Ascending aorta (tissue), 2 donors: ENCODE data around the gene HOXB3. TPM values are rescaled to one million over a fixed set of nuclear protein-coding genes. Genes with fewer than 3 reads are reported as not detected.
A peak's percentile ranks its signal among the peaks of the same experiment; 100 is the strongest.

Experiments
- DNase-seq, 2 donors: peaks; one replicate each; pipeline ENCODE4 v3.0.0-alpha.2; 2019; ENCODE audit warnings: low spot score in 2 of 2
- H3K27ac ChIP-seq, 2 donors: fragments of 200-600 bp; sonication (generic); one replicate each; pipeline ENCODE4 v1.5.1; 2016 to 2017; ENCODE audit warnings: mild to moderate bottlenecking in 1 of 2
- H3K27me3 ChIP-seq: fragments of 200-600 bp; sonication (generic); one replicate; pipeline ENCODE4 v1.5.1; 2017
- H3K36me3 ChIP-seq, 2 donors: fragments of 200-600 bp; sonication (generic); one replicate each; pipeline ENCODE4 v1.5.1; 2016
- H3K4me1 ChIP-seq, 2 donors: fragments of 200-600 bp; sonication (generic); one replicate each; pipeline ENCODE4 v1.5.1; 2016 to 2017; ENCODE audit warnings: mild to moderate bottlenecking in 1 of 2
- H3K4me3 ChIP-seq, 2 donors: fragments of 200-600 bp; sonication (generic); one replicate each; pipeline ENCODE4 v1.5.1; 2016 to 2017; ENCODE audit warnings: mild to moderate bottlenecking in 1 of 2
- H3K9me3 ChIP-seq, 2 donors: fragments of 200-600 bp; sonication (generic); one replicate each; pipeline ENCODE4 v1.5.1; 2016
- CTCF ChIP-seq, 3 experiments: fragments of 200-600 bp in 2 of 3; fragments of 450-650 bp in 1 of 3; sonication (generic) in 2 of 3; IDR thresholded peaks; one replicate each; pipeline ENCODE4 v1.5.1; 2016 to 2019; ENCODE audit warnings: antibody characterized with exemption in 3 of 3, mild to moderate bottlenecking in 1 of 3, moderate library complexity in 1 of 3
- intact Hi-C: fragments of 100-400 bp; cut with DNase I; formaldehyde crosslinking; loops from one replicate; pipeline ENCODE4 v1.15.1; 2023
- total RNA-seq: library from RNA; depleted of rRNA; stranded (reverse); fragments of >200 nt; gene quantifications from one replicate; pipeline ENCODE4 v1.1.0, GENCODE V29; 2016

HOXB3 gene
- total RNA-seq, 1 donor from 2014 or later, result 19.3 TPM

- H3K4me3 ChIP-seq, result peak overlapping the region; percentile 69 to 86
- H3K4me1 ChIP-seq, result peaks cover 8 to 20% of the 10 kb centered on the region in 2 donors
- no peaks in the 10 kb centered on the region for H3K9me3 ChIP-seq
- no peak for DNase-seq
- peaks cover 19% of the 10 kb centered on the region for H3K27me3 ChIP-seq
- peak overlapping the region; percentile 77 to 92 for H3K27ac ChIP-seq
- intact Hi-C loops, result loop anchor here (5.0 kb wide), 1 partner anchor 585 kb away; no protein-coding TSS in a partner anchor
- H3K36me3 ChIP-seq, result no peaks in the 10 kb centered on the region
- no peak for TF ChIP-seq CTCF (IDR thresholded peaks at IDR 0.05)
These were observed 21.8 kb upstream of the HOXB3 start for GRCh38 chr17:48611681-48612455.

GRCh38 chr17:48611213-48611612 lies 21.2 kb upstream of the HOXB3 start:
- peaks cover 8 to 20% of the 10 kb centered on the region in 2 donors for H3K4me1 ChIP-seq
- TF ChIP-seq CTCF (IDR thresholded peaks at IDR 0.05), result no peak
- peaks cover 16% of the 10 kb centered on the region for H3K27me3 ChIP-seq
- H3K9me3 ChIP-seq, result no peaks in the 10 kb centered on the region
- no peaks in the 10 kb centered on the region for H3K36me3 ChIP-seq
- DNase-seq, result no peak
- H3K27ac ChIP-seq, result peak overlapping the region; percentile 77 to 92
- intact Hi-C loops, result loop anchor here (5.0 kb wide), 1 partner anchor 584 kb away; no protein-coding TSS in a partner anchor
- peak overlapping the region; percentile 69 to 86 for H3K4me3 ChIP-seq

- Histone ChIP-seq H3K27ac (peak within 1 kb of the TSS; percentile 77 to 92), H3K36me3 (no peaks in the 10 kb centered on the region), H3K4me3 (peak within 1 kb of the TSS; percentile 69 to 86), H3K27me3 (peaks cover 10% of the 10 kb centered on the region), H3K9me3 (no peaks in the 10 kb centered on the region), H3K4me1 (peaks cover 8 to 20% of the 10 kb centered on the region in 2 donors)
- peak in 1 of 2 donors; percentile 86 for DNase-seq
- no peak for TF ChIP-seq CTCF (IDR thresholded peaks at IDR 0.05)
- intact Hi-C loops, result loop anchor here (5.0 kb wide), 1 partner anchor 583 kb away; no protein-coding TSS in a partner anchor
These were observed 20.5 kb upstream of the HOXB3 start, which contains the start of gene HOXB7 for GRCh38 chr17:48610282-48611211. Gene HOXB7, minus strand, starts transcription at chr17:48611017. Its CDS starts 99 bp downstream, at chr17:48610918.

- Histone ChIP-seq H3K27ac (peak overlapping the region; percentile 77 to 92), H3K4me3 (peak overlapping the region; percentile 69 to 86), H3K9me3 (no peaks in the 10 kb centered on the region), H3K27me3 (peaks cover 10% of the 10 kb centered on the region), H3K36me3 (no peaks in the 10 kb centered on the region), H3K4me1 (peaks cover 8 to 20% of the 10 kb centered on the region in 2 donors)
- intact Hi-C loops, result loop anchor here (5.0 kb wide), 1 partner anchor 583 kb away; no protein-coding TSS in a partner anchor
- no peak for DNase-seq
- no peak for TF ChIP-seq CTCF (IDR thresholded peaks at IDR 0.05)
These were observed 19.8 kb upstream of the HOXB3 start for GRCh38 chr17:48609759-48610281.

GRCh38 chr17:48609033-48609432 lies 19.0 kb upstream of the HOXB3 start:
- no peak for DNase-seq
- Histone ChIP-seq H3K4me3 (no peak overlapping the region), H3K36me3 (no peaks in the 10 kb centered on the region), H3K27me3 (peaks cover 7% of the 10 kb centered on the region), H3K27ac (peak overlapping the region in 1 of 2 donors; percentile 92), H3K9me3 (no peaks in the 10 kb centered on the region), H3K4me1 (peaks cover 8 to 20% of the 10 kb centered on the region in 2 donors)
- no peak for TF ChIP-seq CTCF (IDR thresholded peaks at IDR 0.05)
- intact Hi-C loops, result no loop called here
